Measurements from ENCODE around the gene SLC38A5.

GRCh38 chrX:48514868-48515460 lies 44.9 kb upstream of the SLC38A5 start:
- TF ChIP-seq CTCF (IDR thresholded peaks at IDR 0.05) (no peak), EP300 (IDR thresholded peaks at IDR 0.05; ENCODE audit: low read depth) (no peak), POLR2AphosphoS5 (IDR thresholded peaks at IDR 0.05) (no peak), POLR2A (IDR thresholded peaks at IDR 0.05) (no peak)
